KMS-11 (cell line): ENCODE measurements around the gene DCANP1.

Experiments used
- H2AFZ ChIP-seq: fragments of 200-600 bp; sonication (generic); 2 replicates; pipeline ENCODE4 v1.6.1; 2016; ENCODE audit warnings: antibody characterized with exemption, mixed run types, low read depth
- H3K27ac ChIP-seq: fragments of 200-600 bp; sonication (generic); 2 replicates; pipeline ENCODE4 v1.6.1; 2016; ENCODE audit warnings: mild to moderate bottlenecking, mixed run types
- H3K27me3 ChIP-seq: fragments of 200-600 bp; sonication (generic); 2 replicates; pipeline ENCODE4 v1.6.1; 2017; ENCODE audit warnings: mild to moderate bottlenecking, low read depth, mixed run types, moderate library complexity; ENCODE audit not compliant: insufficient read depth
- H3K36me3 ChIP-seq: fragments of 200-600 bp; sonication (generic); 2 replicates; pipeline ENCODE4 v1.6.1; 2017; ENCODE audit warnings: mild to moderate bottlenecking, mixed run types; ENCODE audit not compliant: insufficient read depth
- H3K4me1 ChIP-seq: fragments of 200-600 bp; sonication (generic); 2 replicates; pipeline ENCODE4 v1.6.1; 2016; ENCODE audit warnings: mild to moderate bottlenecking, low read depth, mixed run types; ENCODE audit not compliant: poor library complexity, severe bottlenecking
- H3K4me2 ChIP-seq: fragments of 200-600 bp; sonication (generic); 2 replicates; pipeline ENCODE4 v1.7.0; 2016; ENCODE audit warnings: mild to moderate bottlenecking, mixed run types
- H3K4me3 ChIP-seq: fragments of 200-600 bp; sonication (generic); IDR thresholded peaks from 2 replicates; pipeline ENCODE4 v1.6.1; 2017; ENCODE audit warnings: low read depth, low read length, mixed read lengths; ENCODE audit not compliant: insufficient read depth
- H3K79me2 ChIP-seq: fragments of 200-600 bp; sonication (generic); 2 replicates; pipeline ENCODE4 v1.6.1; 2016; ENCODE audit warnings: low read depth, mixed run types; ENCODE audit not compliant: insufficient read depth
- H3K9ac ChIP-seq: fragments of 200-600 bp; sonication (generic); 2 replicates; pipeline ENCODE4 v1.6.1; 2016; ENCODE audit warnings: mild to moderate bottlenecking, mixed run types
- H4K20me1 ChIP-seq: fragments of 200-600 bp; sonication (generic); 2 replicates; pipeline ENCODE4 v1.6.1; 2016; ENCODE audit warnings: mild to moderate bottlenecking, mixed run types; ENCODE audit not compliant: insufficient read depth
- CTCF ChIP-seq: fragments of 200-600 bp; sonication (generic); conservative IDR thresholded peaks from 2 replicates; pipeline ENCODE4 v1.6.1; 2017; ENCODE audit warnings: low read depth, mild to moderate bottlenecking, antibody characterized with exemption, low read length, moderate library complexity, mixed read lengths

The DCANP1 gene

GRCh38 chr5:135400866-135401265 is 46.3 kb downstream of the DCANP1 start:
- Histone ChIP-seq H3K36me3 (no peaks in the 10 kb centered on the region), H4K20me1 (peaks cover 12% of the 10 kb centered on the region), H2AFZ (no peak overlapping the region), H3K79me2 (peaks cover 36% of the 10 kb centered on the region), H3K27me3 (no peaks in the 10 kb centered on the region), H3K4me3 (no peak overlapping the region), H3K4me2 (no peak overlapping the region), H3K9ac (no peak overlapping the region), H3K27ac (no peak overlapping the region), H3K4me1 (peaks cover 18% of the 10 kb centered on the region)
- no peak for TF ChIP-seq CTCF

- no peak for TF ChIP-seq CTCF
- Histone ChIP-seq H3K36me3 (no peaks in the 10 kb centered on the region), H2AFZ (peak overlapping the region; percentile 96; the same call in 1 of the 2 replicates), H3K27ac (peak overlapping the region; percentile 80; the same call in 1 of the 2 replicates), H3K4me1 (peaks cover 24% of the 10 kb centered on the region), H3K27me3 (no peaks in the 10 kb centered on the region), H3K4me3 (no peak overlapping the region), H3K79me2 (peaks cover 45% of the 10 kb centered on the region), H3K4me2 (peak overlapping the region; percentile 66; the same call in 1 of the 2 replicates), H4K20me1 (peaks cover 19% of the 10 kb centered on the region), H3K9ac (no peak overlapping the region; the same call in 1 of the 2 replicates)
Measured at GRCh38 chr5:135399794-135400542, 47.2 kb downstream of the DCANP1 start.

GRCh38 chr5:135398855-135399793 is 48.0 kb downstream of the DCANP1 start, which contains the start of gene MACROH2A1:
TSS of gene MACROH2A1 (minus strand) at chr5:135399231. CDS start at chr5:135389093, 10,138 bp downstream.
- H3K36me3 ChIP-seq: no peaks in the 10 kb centered on the region
- no peaks in the 10 kb centered on the region for H3K27me3 ChIP-seq
- H3K4me3 ChIP-seq: no peak within 1 kb of the TSS
- H3K79me2 ChIP-seq: peaks cover 53% of the 10 kb centered on the region
- peak within 1 kb of the TSS; percentile 80 for H3K27ac ChIP-seq
- H2AFZ ChIP-seq: peak within 1 kb of the TSS; percentile 96
- peaks cover 26% of the 10 kb centered on the region for H4K20me1 ChIP-seq
- peaks cover 30% of the 10 kb centered on the region for H3K4me1 ChIP-seq
- no peak for TF ChIP-seq CTCF
- peak within 1 kb of the TSS; percentile 84 for H3K4me2 ChIP-seq
- H3K9ac ChIP-seq: peak within 1 kb of the TSS; percentile 95

GRCh38 chr5:135398160-135398854 is 48.8 kb downstream of the DCANP1 start:
- peak overlapping the region; percentile 84 for H3K4me2 ChIP-seq
- peak overlapping the region; percentile 96 for H2AFZ ChIP-seq
- H3K27me3 ChIP-seq: no peaks in the 10 kb centered on the region

More at GRCh38 chr5:135398160-135398854, 48.8 kb downstream of the DCANP1 start:
- H3K4me1 ChIP-seq: peaks cover 35% of the 10 kb centered on the region
- no peak overlapping the region for H3K4me3 ChIP-seq
- peak overlapping the region; percentile 80 for H3K27ac ChIP-seq
- H3K36me3 ChIP-seq: no peaks in the 10 kb centered on the region
- H3K79me2 ChIP-seq: peaks cover 62% of the 10 kb centered on the region
- peak overlapping the region; percentile 95 for H3K9ac ChIP-seq
- H4K20me1 ChIP-seq: peaks cover 33% of the 10 kb centered on the region
- no peak for TF ChIP-seq CTCF
